ENCODE measurements around the gene PTPRN2. TPM values are rescaled to one million over a fixed set of nuclear protein-coding genes. Genes with fewer than 3 reads are reported as not detected.
"Not testable (repeated sequence)": the region's sequence is repeated elsewhere in the genome, so short reads cannot be mapped to it uniquely, and the experiment has no call there.

Gene PTPRN2
- total and polyA plus RNA-seq, 5 experiments from 2014 or later, result 0.69 to 1.5 (median 0.99) TPM

- POLR2A ChIA-PET, H3K4me3 Mint-ChIP-seq, H3K36me3 Mint-ChIP-seq, H3K9me3 Mint-ChIP-seq, ATAC-seq, DNase-seq, H3K27ac Mint-ChIP-seq: not testable (repeated sequence)
- peaks cover 15 to 29% (median 24%) of the 10 kb centered on the region in 4 donors for H3K4me1 Mint-ChIP-seq
- H3K27me3 Mint-ChIP-seq, result peaks cover 1 to 23% (median 14%) of the 10 kb centered on the region in 5 donors
Observed at GRCh38 chr7:157665634-157665988, 922.0 kb downstream of the PTPRN2 start.

- peaks cover 0 to 2% (median 0%) of the 10 kb centered on the region in 9 donors for H3K9me3 Mint-ChIP-seq
- DNase-seq, result no peak
- H3K27ac Mint-ChIP-seq, result no peak overlapping the region
Observed at GRCh38 chr7:157664871-157665633, 922.6 kb downstream of the PTPRN2 start.

GRCh38 chr7:157664034-157664433 is 923.6 kb downstream of the PTPRN2 start:
- POLR2A ChIA-PET, result no interaction called here
- H3K27ac Mint-ChIP-seq, result no peak overlapping the region

More at GRCh38 chr7:157664871-157665633, 922.6 kb downstream of the PTPRN2 start:
- ATAC-seq, result no peak
- Mint-ChIP-seq H3K4me3 (no peak overlapping the region), H3K36me3 (no peaks in the 10 kb centered on the region), H3K4me1 (peaks cover 15 to 29% (median 24%) of the 10 kb centered on the region in 4 donors), H3K27me3 (peaks cover 1 to 19% (median 14%) of the 10 kb centered on the region in 5 donors)
- POLR2A ChIA-PET, result no interaction called here

GRCh38 chr7:157662981-157663716 is 924.5 kb downstream of the PTPRN2 start:
- peaks cover 5 to 22% (median 15%) of the 10 kb centered on the region in 4 donors for H3K4me1 Mint-ChIP-seq
- POLR2A ChIA-PET, result no interaction called here
- H3K4me3 Mint-ChIP-seq, result no peak overlapping the region
- H3K9me3 Mint-ChIP-seq, result peaks cover 0 to 2% (median 0%) of the 10 kb centered on the region in 9 donors
- peaks cover 0 to under 1% (median 0%) of the 10 kb centered on the region in 5 donors for H3K27me3 Mint-ChIP-seq
- H3K36me3 Mint-ChIP-seq, result no peaks in the 10 kb centered on the region
- H3K27ac Mint-ChIP-seq, result no peak overlapping the region
- no peak for DNase-seq
- no peak for ATAC-seq

More at GRCh38 chr7:157664034-157664433, 923.6 kb downstream of the PTPRN2 start:
- Mint-ChIP-seq H3K9me3 (peaks cover 0 to 2% (median 0%) of the 10 kb centered on the region in 9 donors), H3K4me1 (peaks cover 12 to 23% (median 18%) of the 10 kb centered on the region in 4 donors), H3K4me3 (no peak overlapping the region), H3K36me3 (no peaks in the 10 kb centered on the region), H3K27me3 (peaks cover 1 to 9% (median 5%) of the 10 kb centered on the region in 5 donors)
- no peak for ATAC-seq
- no peak for DNase-seq

- DNase-seq, result no peak
Observed at GRCh38 chr7:157662110-157662791, 925.4 kb downstream of the PTPRN2 start.

GRCh38 chr7:157661611-157661975 is 926.0 kb downstream of the PTPRN2 start:
- DNase-seq (no peak), ATAC-seq (no peak)
- H3K27ac Mint-ChIP-seq, result no peak overlapping the region
- peaks cover 3 to 18% (median 13%) of the 10 kb centered on the region in 4 donors for H3K4me1 Mint-ChIP-seq
- H3K27me3 Mint-ChIP-seq, result no peaks in the 10 kb centered on the region
- H3K9me3 Mint-ChIP-seq, result peaks cover 0 to 2% (median 0%) of the 10 kb centered on the region in 9 donors
- POLR2A ChIA-PET, result no interaction called here
- no peak overlapping the region for H3K4me3 Mint-ChIP-seq
- no peaks in the 10 kb centered on the region for H3K36me3 Mint-ChIP-seq

More at GRCh38 chr7:157662110-157662791, 925.4 kb downstream of the PTPRN2 start:
- POLR2A ChIA-PET, result no interaction called here
- Mint-ChIP-seq H3K27ac (no peak overlapping the region), H3K4me1 (peaks cover 3 to 18% (median 13%) of the 10 kb centered on the region in 4 donors), H3K4me3 (no peak overlapping the region), H3K36me3 (no peaks in the 10 kb centered on the region), H3K27me3 (no peaks in the 10 kb centered on the region), H3K9me3 (peaks cover 0 to 2% (median 0%) of the 10 kb centered on the region in 9 donors)
- ATAC-seq, result no peak

GRCh38 chr7:157660971-157661610 is 926.5 kb downstream of the PTPRN2 start:
- DNase-seq (no peak), ATAC-seq (no peak)
- POLR2A ChIA-PET, result interaction anchor here (1.8 kb wide), 1 partner anchor 190 kb away, joined by 4 read pairs; no protein-coding TSS in a partner anchor
- H3K4me1 Mint-ChIP-seq, result peaks cover 5 to 18% (median 13%) of the 10 kb centered on the region in 4 donors
- no peaks in the 10 kb centered on the region for H3K36me3 Mint-ChIP-seq
- no peak overlapping the region for H3K27ac Mint-ChIP-seq
- no peak overlapping the region for H3K4me3 Mint-ChIP-seq
- no peaks in the 10 kb centered on the region for H3K27me3 Mint-ChIP-seq
- H3K9me3 Mint-ChIP-seq, result peaks cover 0 to 2% (median 0%) of the 10 kb centered on the region in 9 donors

- peak overlapping the region in 2 of 10 donors; percentile 53 to 69 for H3K27ac Mint-ChIP-seq
- DNase-seq, result no peak
Observed at GRCh38 chr7:157658851-157659412, 928.7 kb downstream of the PTPRN2 start.

GRCh38 chr7:157657741-157658740 is 929.6 kb downstream of the PTPRN2 start:
- H3K27me3 Mint-ChIP-seq, result no peaks in the 10 kb centered on the region
- no peaks in the 10 kb centered on the region for H3K36me3 Mint-ChIP-seq
- no peak for ATAC-seq
- H3K4me3 Mint-ChIP-seq, result no peak overlapping the region
- H3K27ac Mint-ChIP-seq, result peak overlapping the region in 1 of 10 donors; percentile 69
- no peak for DNase-seq
- peaks cover 5 to 18% (median 13%) of the 10 kb centered on the region in 4 donors for H3K4me1 Mint-ChIP-seq
- no peaks in the 10 kb centered on the region for H3K9me3 Mint-ChIP-seq
- POLR2A ChIA-PET, result no interaction called here

More at GRCh38 chr7:157658851-157659412, 928.7 kb downstream of the PTPRN2 start:
- no peaks in the 10 kb centered on the region for H3K9me3 Mint-ChIP-seq
- H3K27me3 Mint-ChIP-seq, result no peaks in the 10 kb centered on the region
- no peak for ATAC-seq
- peaks cover 5 to 18% (median 13%) of the 10 kb centered on the region in 4 donors for H3K4me1 Mint-ChIP-seq
- no peak overlapping the region for H3K4me3 Mint-ChIP-seq
- no peaks in the 10 kb centered on the region for H3K36me3 Mint-ChIP-seq
- POLR2A ChIA-PET, result no interaction called here

- no peak for DNase-seq
- no peak for ATAC-seq
- no peaks in the 10 kb centered on the region for H3K9me3 Mint-ChIP-seq
- POLR2A ChIA-PET, result no interaction called here
- peaks cover 6 to 18% (median 13%) of the 10 kb centered on the region in 4 donors for H3K4me1 Mint-ChIP-seq
- no peak overlapping the region for H3K4me3 Mint-ChIP-seq
- H3K36me3 Mint-ChIP-seq, result no peaks in the 10 kb centered on the region
- H3K27me3 Mint-ChIP-seq, result no peaks in the 10 kb centered on the region
- H3K27ac Mint-ChIP-seq, result no peak overlapping the region
Observed at GRCh38 chr7:157656195-157656769, 931.3 kb downstream of the PTPRN2 start.

- ATAC-seq (no peak), DNase-seq (no peak)
- Mint-ChIP-seq H3K4me1 (peaks cover 3 to 8% (median 5%) of the 10 kb centered on the region in 4 donors), H3K9me3 (no peaks in the 10 kb centered on the region), H3K27ac (no peak overlapping the region), H3K4me3 (no peak overlapping the region), H3K27me3 (no peaks in the 10 kb centered on the region), H3K36me3 (no peaks in the 10 kb centered on the region)
- POLR2A ChIA-PET, result no interaction called here
Observed at GRCh38 chr7:157654350-157654749, 933.3 kb downstream of the PTPRN2 start.

Measured in naive thymus-derived CD8-positive, alpha-beta T cell (primary cell).